SK-N-SH treated with all-trans-retinoic acid at 6 μM for 48 hours (cell line): ENCODE measurements around the gene C21orf58.

Experiments used
- ESRRG ChIP-seq: fragments of 250-450 bp; sonication (Bioruptor Pico); IDR thresholded peaks from 2 replicates; pipeline ENCODE4 v1.6.1; 2021; ENCODE audit warnings: mild to moderate bottlenecking
- POU6F1 ChIP-seq: fragments of 250-450 bp; sonication (Bioruptor Pico); IDR thresholded peaks from 2 replicates; pipeline ENCODE4 v1.8.0; 2021; ENCODE audit warnings: low read depth, mild to moderate bottlenecking, moderate library complexity, borderline replicate concordance
- PPARA ChIP-seq: fragments of 250-450 bp; sonication (Bioruptor Pico); IDR thresholded peaks from 2 replicates; pipeline ENCODE4 v1.5.0; 2020; ENCODE audit warnings: mild to moderate bottlenecking, borderline replicate concordance
- SNAI2 ChIP-seq: fragments of 250-450 bp; sonication (Bioruptor Pico); IDR thresholded peaks from 2 replicates; pipeline ENCODE4 v1.5.0; 2020; ENCODE audit warnings: mild to moderate bottlenecking, moderate library complexity
- ZNF565 ChIP-seq: fragments of 450-650 bp; formaldehyde crosslinking; conservative IDR thresholded peaks from 2 replicates; pipeline ENCODE4 v1.5.0; 2020; ENCODE audit warnings: low read depth, mild to moderate bottlenecking, moderate library complexity

DNA sequence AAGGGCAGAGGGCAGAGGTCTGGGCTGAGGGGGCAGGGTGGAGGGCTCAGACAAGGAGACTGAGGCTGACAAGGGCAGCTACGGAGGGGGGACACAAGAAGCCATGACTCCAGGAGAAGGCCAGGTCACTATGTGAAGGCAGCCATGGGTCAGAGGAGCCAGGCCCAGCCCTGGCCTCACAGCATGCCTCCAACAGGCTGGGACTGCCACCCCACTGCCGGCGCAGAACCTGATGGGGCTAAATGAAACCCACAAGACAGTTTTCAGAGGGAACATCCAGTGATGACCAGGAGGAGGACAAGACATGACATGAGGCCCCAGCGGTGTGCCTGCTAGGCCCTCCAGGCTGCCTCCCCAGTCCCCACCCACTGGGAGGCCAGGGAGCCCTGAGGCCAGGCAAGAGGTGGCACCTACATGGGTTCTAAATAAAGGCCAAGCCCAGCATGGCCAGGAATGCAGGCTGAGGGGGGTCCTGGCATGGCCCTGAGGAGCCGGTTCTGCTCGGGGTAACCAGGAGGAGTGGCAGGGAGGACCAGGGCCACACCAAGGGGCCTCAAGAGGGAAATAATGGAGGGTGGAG is 67.8 kb downstream of the C21orf58 start:
- no peak for TF ChIP-seq PPARA (CRISPR knock-in tag)
- no peak for TF ChIP-seq POU6F1 (CRISPR knock-in tag)
- no peak for TF ChIP-seq ZNF565 (CRISPR knock-in tag)
- TF ChIP-seq SNAI2 (CRISPR knock-in tag), result no peak
- TF ChIP-seq ESRRG (CRISPR knock-in tag), result no peak
